OCI-LY1 (cell line): ENCODE data around the gene DUS3L.

Experiments
- CTCF ChIP-seq: fragments of 200-600 bp; sonication (generic), shearing (Covaris generic); IDR thresholded peaks from 2 replicates; pipeline ENCODE4 v1.5.1; 2017; ENCODE audit warnings: mild to moderate bottlenecking, antibody characterized with exemption, low read length, moderate library complexity, mixed read lengths
- EZH2 ChIP-seq: fragments of 200-600 bp; sonication (generic), shearing (Covaris generic); IDR thresholded peaks from 2 replicates; pipeline ENCODE4 v1.8.0; 2017; ENCODE audit warnings: borderline replicate concordance, mixed run types, mild to moderate bottlenecking, antibody characterized with exemption, low read length, moderate library complexity, mixed read lengths

- TF ChIP-seq CTCF (no peak), EZH2 (no peak)
Observed at GRCh38 chr19:5799247-5800241, 8.6 kb upstream of the DUS3L start.
